ENCODE measurements around the gene SEPTIN12.

- TF ChIP-seq CTCF (conservative IDR thresholded peaks at IDR 0.05; ENCODE audit: low read length) (no peak), EZH2phosphoT487 (IDR thresholded peaks at IDR 0.05; ENCODE audit: borderline replicate concordance) (no peak)
Measured at GRCh38 chr16:4767872-4768548, 20.1 kb downstream of the SEPTIN12 start.
